Mucosa of descending colon (tissue), 3 donors: ENCODE results near the gene GTF2IRD1. TPM values are rescaled to one million over a fixed set of nuclear protein-coding genes. Genes with fewer than 3 reads are reported as not detected.
"Not testable (repeated sequence)": the region's sequence is repeated elsewhere in the genome, so short reads cannot be mapped to it uniquely, and the experiment has no call there.

Experiments used
- ATAC-seq: fragments of 200-7000 bp; cut with Tn5 transposase; one replicate; pipeline ENCODE4 v1.9.1; 2020; ENCODE audit warnings: mild to moderate bottlenecking, moderate library complexity
- DNase-seq, 3 donors: peaks; one replicate each; pipeline ENCODE4 v3.0.0-alpha.2; 2020
- H3K36me3 ChIP-seq: fragments of 200-600 bp; one replicate; pipeline ENCODE4 v1.8.0; 2021; ENCODE audit warnings: low read depth, mild to moderate bottlenecking
- H3K4me1 ChIP-seq: fragments of 200-600 bp; one replicate; pipeline ENCODE4 v1.8.0; 2021; ENCODE audit warnings: low read depth, mild to moderate bottlenecking
- H3K4me3 ChIP-seq: fragments of 200-600 bp; one replicate; pipeline ENCODE4 v1.8.0; 2021; ENCODE audit warnings: mild to moderate bottlenecking
- H3K9me3 ChIP-seq: fragments of 200-600 bp; one replicate; pipeline ENCODE4 v1.8.0; 2021; ENCODE audit warnings: mild to moderate bottlenecking
- intact Hi-C, 2 donors: fragments of 100-400 bp; cut with DNase I in 1 of 2; cut with micrococcal nuclease in 1 of 2; formaldehyde crosslinking; loops; one replicate each; pipeline versions ENCODE4 v1.11.0 to v1.11.1; 2022; cut with DNase I, micrococcal nuclease
- total RNA-seq, 3 donors: library from RNA; stranded (reverse); fragmentation: NEBNext Ultra II Directional in 2 of 3; extraction: Animal tissue kit (Norgen Biotek cat#: 25700) in 2 of 3; gene quantifications; one replicate each; pipeline versions ENCODE4 v1.2.1 to v1.2.4, GENCODE V29; 2021 to 2023
- TF ChIP-seq, protein P1 (sequence below): fragments of 200-600 bp; IDR thresholded peaks from one replicate; pipeline ENCODE4 v1.8.0; 2022; ENCODE audit warnings: antibody characterized with exemption, mild to moderate bottlenecking
- donor health status: DM: no; HTN: no; CAD: no; lungs with moderate emphysema.
- donor health status: DM: no; HTN: no; CAD: no.
- donor health status: DM: no; HTN: yes; CAD: no.

GTF2IRD1 gene
- total RNA-seq, 3 donors from 2014 or later, result 10.5 to 30.7 (median 12.7) TPM

GRCh38 chr7:74561898-74562613 is 108.3 kb downstream of the GTF2IRD1 start:
- ATAC-seq, result no peak
- no peaks in the 10 kb centered on the region for H3K9me3 ChIP-seq
- intact Hi-C loops, result no loop called here
- no peak overlapping the region for H3K4me3 ChIP-seq
- no peak for DNase-seq
- TF ChIP-seq, protein P1, sequence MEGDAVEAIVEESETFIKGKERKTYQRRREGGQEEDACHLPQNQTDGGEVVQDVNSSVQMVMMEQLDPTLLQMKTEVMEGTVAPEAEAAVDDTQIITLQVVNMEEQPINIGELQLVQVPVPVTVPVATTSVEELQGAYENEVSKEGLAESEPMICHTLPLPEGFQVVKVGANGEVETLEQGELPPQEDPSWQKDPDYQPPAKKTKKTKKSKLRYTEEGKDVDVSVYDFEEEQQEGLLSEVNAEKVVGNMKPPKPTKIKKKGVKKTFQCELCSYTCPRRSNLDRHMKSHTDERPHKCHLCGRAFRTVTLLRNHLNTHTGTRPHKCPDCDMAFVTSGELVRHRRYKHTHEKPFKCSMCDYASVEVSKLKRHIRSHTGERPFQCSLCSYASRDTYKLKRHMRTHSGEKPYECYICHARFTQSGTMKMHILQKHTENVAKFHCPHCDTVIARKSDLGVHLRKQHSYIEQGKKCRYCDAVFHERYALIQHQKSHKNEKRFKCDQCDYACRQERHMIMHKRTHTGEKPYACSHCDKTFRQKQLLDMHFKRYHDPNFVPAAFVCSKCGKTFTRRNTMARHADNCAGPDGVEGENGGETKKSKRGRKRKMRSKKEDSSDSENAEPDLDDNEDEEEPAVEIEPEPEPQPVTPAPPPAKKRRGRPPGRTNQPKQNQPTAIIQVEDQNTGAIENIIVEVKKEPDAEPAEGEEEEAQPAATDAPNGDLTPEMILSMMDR, result no peak
- H3K36me3 ChIP-seq, result no peaks in the 10 kb centered on the region
- H3K4me1 ChIP-seq, result no peaks in the 10 kb centered on the region

- H3K9me3 ChIP-seq, DNase-seq, intact Hi-C loops, H3K36me3 ChIP-seq, ATAC-seq, H3K4me1 ChIP-seq, H3K4me3 ChIP-seq: not testable (repeated sequence)
Measured at GRCh38 chr7:74563639-74564038, 109.9 kb downstream of the GTF2IRD1 start.

GRCh38 chr7:74567318-74567668 is 113.6 kb downstream of the GTF2IRD1 start:
- ATAC-seq (no peak), DNase-seq (no peak)
- TF ChIP-seq, protein P1, result no peak
- no peak overlapping the region for H3K4me3 ChIP-seq
- intact Hi-C loops, result no loop called here
- H3K36me3 ChIP-seq, result no peaks in the 10 kb centered on the region
- H3K9me3 ChIP-seq, result no peaks in the 10 kb centered on the region
- H3K4me1 ChIP-seq, result no peaks in the 10 kb centered on the region

GRCh38 chr7:74568658-74569057 is 115.0 kb downstream of the GTF2IRD1 start:
- ATAC-seq (no peak), DNase-seq (no peak)
- TF ChIP-seq, protein P1, result no peak
- Histone ChIP-seq H3K4me3 (no peak overlapping the region), H3K9me3 (no peaks in the 10 kb centered on the region), H3K36me3 (no peaks in the 10 kb centered on the region), H3K4me1 (no peaks in the 10 kb centered on the region)
- intact Hi-C loops, result no loop called here

- no peaks in the 10 kb centered on the region for H3K36me3 ChIP-seq
- TF ChIP-seq, protein P1, result no peak
- H3K9me3 ChIP-seq, result no peaks in the 10 kb centered on the region
- DNase-seq (no peak), ATAC-seq (no peak)
- intact Hi-C loops, result no loop called here
- H3K4me3 ChIP-seq, result no peak overlapping the region
- H3K4me1 ChIP-seq, result no peaks in the 10 kb centered on the region
Measured at GRCh38 chr7:74569501-74570075, 115.9 kb downstream of the GTF2IRD1 start.

- H3K9me3 ChIP-seq, result no peaks in the 10 kb centered on the region
- intact Hi-C loops, result no loop called here
Measured at GRCh38 chr7:74570533-74571156, 116.9 kb downstream of the GTF2IRD1 start.

More at GRCh38 chr7:74570533-74571156, 116.9 kb downstream of the GTF2IRD1 start:
- H3K4me3 ChIP-seq, result no peak overlapping the region
- DNase-seq (no peak), ATAC-seq (no peak)
- H3K36me3 ChIP-seq, result no peaks in the 10 kb centered on the region
- TF ChIP-seq, protein P1, result no peak
- H3K4me1 ChIP-seq, result no peaks in the 10 kb centered on the region
